Left ventricle myocardium superior (tissue), 1 donor: Measurements from ENCODE around the gene RNF151. TPM values are rescaled to one million over a fixed set of nuclear protein-coding genes. Genes with fewer than 3 reads are reported as not detected.
A peak's percentile ranks its signal among the peaks of the same experiment; 100 is the strongest.
"Not testable (repeated sequence)": the region's sequence is repeated elsewhere in the genome, so short reads cannot be mapped to it uniquely, and the experiment has no call there.

Experiments
- ATAC-seq: fragments of 200-7000 bp; cut with Tn5 transposase; one replicate; pipeline ENCODE4 v1.9.1; 2020; ENCODE audit warnings: mild to moderate bottlenecking, moderate library complexity
- DNase-seq: peaks from one replicate; pipeline ENCODE4 v3.0.0-alpha.2; 2020
- intact Hi-C: fragments of 100-400 bp; cut with micrococcal nuclease; formaldehyde crosslinking; loops from one replicate; pipeline ENCODE4 v1.11.0; 2022
- total RNA-seq: library from RNA; stranded (reverse); fragmentation: NEBNext Ultra II Directional; extraction: Animal tissue kit (Norgen Biotek cat#: 25700); gene quantifications from one replicate; pipeline ENCODE4 v1.2.1, GENCODE V29; 2021
- donor health status: DM: no; HTN: yes; CAD: no; lungs with severe emphysema.

Gene RNF151
- total RNA-seq, 1 donor from 2014 or later, result not detected

GRCh38 chr16:1957434-1958142 is 9.1 kb upstream of the RNF151 start:
- DNase-seq, intact Hi-C loops, ATAC-seq: not testable (repeated sequence)

- ATAC-seq, intact Hi-C loops: not testable (repeated sequence)
Observed at GRCh38 chr16:1958143-1958491, 8.5 kb upstream of the RNF151 start.

GRCh38 chr16:1958715-1959268 is 7.9 kb upstream of the RNF151 start:
- intact Hi-C loops, result no loop called here
- DNase-seq (no peak), ATAC-seq (peak; percentile 0)

More at GRCh38 chr16:1958143-1958491, 8.5 kb upstream of the RNF151 start:
- not testable (repeated sequence) for DNase-seq

- ATAC-seq, result peak; percentile 90
- DNase-seq, result peak; percentile 98
- intact Hi-C loops, result no loop called here
Observed at GRCh38 chr16:1959269-1960039, 7.2 kb upstream of the RNF151 start, which contains the start of gene NDUFB10. Gene NDUFB10 (plus strand): TSS chr16:1959538. CDS start chr16:1959625, 87 bp downstream.

DNA sequence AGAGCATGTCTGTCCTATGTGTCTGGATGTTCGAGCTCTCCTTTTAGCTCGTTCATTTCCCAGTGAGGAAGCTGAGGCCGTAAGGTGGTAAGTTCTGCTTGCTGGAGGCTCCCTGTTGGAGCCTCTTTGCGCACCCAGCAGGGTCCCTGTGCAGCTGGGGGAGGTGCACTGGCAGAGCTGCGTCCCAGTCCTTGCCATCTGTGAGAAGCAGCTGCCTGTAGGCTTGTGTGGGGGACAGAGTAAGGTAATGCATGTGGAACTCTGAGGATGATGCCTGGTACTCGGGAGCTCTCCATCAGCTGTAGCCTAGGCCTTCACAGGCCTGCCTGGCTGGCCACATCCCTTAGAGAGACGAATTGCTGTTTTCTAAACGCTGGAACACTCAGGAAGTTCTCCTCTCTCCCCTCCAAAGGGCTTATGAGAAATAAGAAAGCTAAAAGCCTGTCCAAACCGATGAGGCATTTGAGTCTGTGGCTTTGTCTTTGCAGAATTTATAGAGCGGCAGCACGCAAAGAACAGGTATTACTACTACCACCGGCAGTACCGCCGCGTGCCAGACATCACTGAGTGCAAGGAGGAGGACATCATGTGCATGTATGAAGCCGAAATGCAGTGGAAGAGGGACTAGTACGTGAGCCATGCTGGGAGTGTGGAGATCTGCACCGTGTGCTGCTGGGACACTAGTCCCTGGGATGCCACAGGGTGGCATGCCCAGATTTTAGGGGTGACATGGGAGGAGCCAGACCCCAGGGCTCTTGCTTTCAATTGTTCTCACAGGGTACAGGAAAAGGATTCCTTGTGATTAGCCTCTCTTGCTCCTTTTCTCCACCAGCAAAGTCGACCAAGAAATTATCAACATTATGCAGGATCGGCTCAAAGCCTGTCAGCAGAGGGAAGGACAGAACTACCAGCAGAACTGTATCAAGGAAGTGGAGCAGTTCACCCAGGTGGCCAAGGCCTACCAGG is 5.7 kb upstream of the RNF151 start:
- no peak for ATAC-seq
- no peak for DNase-seq
- intact Hi-C loops, result no loop called here

- ATAC-seq (no peak), DNase-seq (no peak)
- intact Hi-C loops, result no loop called here
Observed at GRCh38 chr16:1961651-1962067, 5.0 kb upstream of the RNF151 start.

DNA sequence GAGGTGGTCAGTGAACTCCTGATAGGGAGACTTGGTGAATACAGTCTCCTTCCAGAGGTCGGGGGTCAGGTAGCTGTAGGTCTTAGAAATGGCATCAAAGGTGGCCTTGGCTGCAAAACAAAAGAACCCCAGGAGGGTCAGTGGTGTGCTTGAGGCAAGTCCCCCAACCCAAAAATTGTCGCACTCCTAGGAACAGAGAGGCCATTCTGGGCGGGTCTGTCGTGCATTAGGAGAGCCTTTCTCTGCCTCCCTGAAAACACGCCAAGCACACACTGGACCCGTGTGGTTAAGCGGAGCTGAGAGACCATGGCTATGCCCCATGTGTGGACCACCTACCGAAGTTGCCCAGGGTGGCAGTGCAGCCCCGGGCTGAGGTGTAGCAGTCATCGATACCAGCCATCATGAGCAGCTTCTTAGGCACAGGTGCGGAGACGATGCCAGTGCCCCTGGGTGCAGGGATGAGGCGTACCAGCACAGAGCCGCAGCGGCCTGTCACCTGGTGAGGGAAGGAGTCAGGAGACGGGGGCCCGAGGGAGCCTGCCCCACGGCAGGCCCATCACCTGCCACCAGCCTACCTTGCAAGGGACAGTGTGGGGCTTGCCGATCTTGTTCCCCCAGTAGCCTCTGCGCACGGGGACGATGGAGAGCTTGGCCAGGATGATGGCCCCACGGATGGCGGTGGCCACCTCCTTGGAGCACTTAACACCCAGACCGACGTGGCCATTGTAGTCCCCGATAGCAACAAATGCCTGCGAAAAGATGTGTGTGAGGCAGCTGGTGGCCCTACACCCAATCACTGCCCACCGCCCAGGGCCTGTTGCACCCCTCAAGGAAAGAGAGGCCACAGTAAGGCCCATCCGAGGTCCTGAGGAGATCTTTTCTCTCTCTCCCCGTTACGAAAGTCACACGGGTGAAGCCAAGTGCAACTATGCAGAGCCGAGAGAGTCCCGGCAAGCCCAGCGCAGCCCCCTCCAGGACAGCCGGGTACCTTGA is 4.2 kb upstream of the RNF151 start:
- DNase-seq, ATAC-seq, intact Hi-C loops: not testable (repeated sequence)

DNA sequence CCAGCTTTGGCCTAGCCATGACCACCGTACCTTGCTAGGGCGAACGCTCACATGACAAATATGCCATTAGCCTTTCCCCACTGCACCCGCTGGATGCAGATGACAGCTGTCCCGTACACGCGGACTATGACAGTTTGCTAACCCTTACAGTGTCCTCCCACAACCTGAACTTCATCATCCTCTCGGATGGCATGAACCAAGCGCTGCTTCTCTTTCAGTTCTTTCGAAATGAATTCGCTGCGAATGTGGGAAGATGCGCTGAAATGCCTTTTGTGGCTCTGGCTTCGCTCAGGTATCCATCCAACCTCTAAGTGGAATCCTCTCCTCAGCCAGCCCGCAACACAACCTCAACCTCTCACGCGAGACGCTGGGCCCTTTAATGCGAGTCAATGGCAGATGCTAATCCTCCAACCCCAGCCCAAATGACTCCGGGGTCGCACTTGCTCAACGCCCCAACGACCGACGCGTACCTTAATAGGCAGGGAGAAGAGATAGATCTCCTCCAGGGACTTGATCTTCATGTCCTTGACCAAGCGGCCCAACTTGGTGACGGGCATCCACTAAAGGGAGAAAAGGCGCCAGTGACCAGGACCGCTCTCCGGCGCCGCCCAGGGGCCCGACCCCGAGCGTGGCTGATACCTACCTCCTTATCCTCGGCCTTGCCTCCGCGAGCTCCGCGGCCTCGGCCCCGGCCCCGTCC is 2.7 kb upstream of the RNF151 start:
- intact Hi-C loops, result no loop called here
- no peak for DNase-seq
- ATAC-seq, result peak; percentile 9

GRCh38 chr16:1964506-1965395 is 1.9 kb upstream of the RNF151 start, which contains the start of gene RPS2:
Gene RPS2 (minus strand): TSS chr16:1964826. CDS start chr16:1964625, 201 bp downstream.
- intact Hi-C loops, result no loop called here
- peak; percentile 97 for ATAC-seq
- peak; percentile 100 for DNase-seq

GRCh38 chr16:1965396-1966001 is 1.2 kb upstream of the RNF151 start:
- intact Hi-C loops, result no loop called here
- DNase-seq (no peak), ATAC-seq (no peak)

GRCh38 chr16:1968146-1968953 is 1.7 kb downstream of the RNF151 start:
- DNase-seq (no peak), ATAC-seq (no peak)
- intact Hi-C loops, result no loop called here

DNA sequence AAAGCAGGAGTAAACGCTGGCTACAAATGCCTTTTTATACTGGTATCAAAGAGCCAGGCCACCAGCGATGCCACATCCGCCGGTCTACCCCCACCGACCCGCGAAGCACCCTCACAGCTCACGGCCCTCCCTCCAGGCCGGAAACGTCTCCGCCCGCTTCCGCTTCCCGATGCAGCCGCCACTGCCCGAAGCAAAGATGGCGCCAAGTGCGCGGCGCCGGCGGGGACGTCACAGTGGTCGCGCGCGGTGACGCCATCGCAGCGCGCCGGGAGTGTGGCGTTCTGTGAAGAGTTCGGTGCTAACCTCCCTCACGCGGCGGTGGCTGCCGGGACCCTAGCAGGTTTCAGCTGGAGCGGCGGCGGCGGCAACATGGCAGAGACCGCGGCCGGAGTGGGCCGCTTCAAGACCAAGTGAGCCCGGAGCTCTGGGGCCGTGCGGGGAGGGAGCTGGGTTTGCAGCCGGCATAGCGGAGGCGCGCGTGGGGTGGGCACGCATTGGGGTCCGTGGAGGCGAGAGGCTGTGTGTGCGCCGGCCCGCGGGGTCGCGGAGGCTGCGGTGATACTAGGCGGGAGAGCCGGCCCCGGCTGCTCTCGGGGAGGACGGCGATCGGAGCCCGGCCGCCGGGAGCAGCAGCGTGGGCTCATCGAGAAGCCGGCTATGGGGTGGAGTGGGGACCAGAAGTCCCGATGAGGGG is 5.3 kb downstream of the RNF151 start, which contains the start of gene TBL3:
Gene TBL3 (plus strand): TSS at position 258 of the 694 bp plus-strand sequence. CDS start 112 bp downstream, at position 370.
- ATAC-seq, result peak; percentile 96
- intact Hi-C loops, result no loop called here

DNA sequence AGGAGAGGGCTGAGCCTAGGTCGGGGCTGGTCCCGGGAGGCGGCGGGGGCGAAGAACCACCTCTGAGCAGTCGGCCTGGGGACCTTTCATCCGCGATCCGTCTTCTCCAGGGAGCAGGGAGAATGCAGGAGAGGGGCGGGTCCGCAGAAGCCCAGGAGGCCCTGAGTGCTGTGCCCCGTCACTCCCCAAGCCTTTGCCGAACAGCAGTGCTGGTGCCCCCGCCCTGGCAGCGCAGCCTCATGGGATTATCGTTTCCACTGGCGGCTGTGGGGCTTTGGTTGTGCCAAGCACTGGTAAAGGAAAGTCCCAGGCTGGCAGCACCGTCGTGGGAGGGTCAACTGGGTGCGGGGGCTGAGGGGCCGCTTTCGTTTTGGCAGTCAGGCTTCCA is 5.8 kb downstream of the RNF151 start:
- ATAC-seq, result no peak
- no peak for DNase-seq
- intact Hi-C loops, result no loop called here

More for the DNA sequence above, 5.3 kb downstream of the RNF151 start, which contains the start of gene TBL3:
- peak; percentile 97 for DNase-seq

- no peak for DNase-seq
- ATAC-seq, result no peak
Observed at GRCh38 chr16:1973461-1974156, 7.0 kb downstream of the RNF151 start.

More at GRCh38 chr16:1973461-1974156, 7.0 kb downstream of the RNF151 start:
- intact Hi-C loops, result no loop called here
